H54 (cell line): Measurements from ENCODE around the gene OGDH.
"Not testable (repeated sequence)": the region's sequence is repeated elsewhere in the genome, so short reads cannot be mapped to it uniquely, and the experiment has no call there.

ENCODE experiments used
- DNase-seq: peaks from one replicate; pipeline ENCODE4 v3.0.0; 2011; ENCODE audit warnings: low spot score, mixed read lengths; ENCODE audit not compliant: insufficient read length
- FAIRE-seq: peaks from 3 replicates; lab custom pipeline; 2011; peaks lifted over from hg19 to GRCh38; lab: Jason Lieb, UNC
- POLR2A ChIP-seq: IDR thresholded peaks from 2 replicates; pipeline ENCODE4 v1.6.1; 2011; ENCODE audit warnings: low read depth, mild to moderate bottlenecking, low read length

OGDH gene

DNA sequence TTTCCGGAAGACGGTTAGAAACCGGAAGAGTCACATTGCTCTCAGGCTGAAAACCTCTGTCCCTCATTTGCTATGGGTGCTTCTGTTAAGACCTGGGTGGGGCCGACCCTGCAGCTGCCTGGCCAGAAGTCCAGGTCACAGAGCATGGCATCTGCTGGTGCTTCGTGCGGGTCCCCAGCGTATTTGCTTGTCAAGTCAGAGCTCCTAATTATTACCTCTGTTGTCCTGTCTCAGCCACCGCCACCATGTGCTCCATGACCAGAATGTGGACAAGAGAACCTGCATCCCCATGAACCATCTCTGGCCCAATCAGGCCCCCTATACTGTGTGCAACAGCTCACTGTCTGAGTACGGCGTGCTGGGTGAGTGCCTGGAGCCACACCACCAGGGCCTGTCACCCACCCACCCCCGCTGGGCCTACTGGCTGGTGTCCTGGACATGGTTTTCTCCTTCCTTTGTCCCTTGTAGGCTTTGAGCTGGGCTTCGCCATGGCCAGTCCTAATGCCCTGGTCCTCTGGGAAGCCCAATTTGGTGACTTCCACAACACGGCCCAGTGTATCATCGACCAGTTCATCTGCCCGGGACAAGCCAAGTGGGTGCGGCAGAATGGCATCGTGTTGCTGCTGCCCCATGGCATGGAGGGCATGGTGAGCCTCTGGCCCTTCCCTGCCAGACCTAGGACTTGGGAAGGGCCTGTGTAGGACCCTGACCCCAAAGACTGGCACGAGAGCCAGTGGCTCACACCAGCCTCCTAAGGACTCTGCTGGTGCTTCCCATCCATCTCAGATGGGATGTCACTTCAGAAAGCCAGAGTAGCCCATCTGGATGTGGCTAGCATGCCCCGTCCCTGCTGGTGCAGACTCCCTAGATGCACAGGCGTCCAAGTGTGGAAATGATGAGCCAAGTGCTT, 91.0 kb downstream of the OGDH start:
- DNase-seq = no peak
- no peak for FAIRE-seq
- TF ChIP-seq POLR2A = no peak

GRCh38 chr7:44698046-44698580, 91.7 kb downstream of the OGDH start:
- FAIRE-seq (no peak), DNase-seq (no peak)
- no peak for TF ChIP-seq POLR2A

GRCh38 chr7:44699598-44699997, 93.2 kb downstream of the OGDH start:
- FAIRE-seq, DNase-seq: not testable (repeated sequence)

DNA sequence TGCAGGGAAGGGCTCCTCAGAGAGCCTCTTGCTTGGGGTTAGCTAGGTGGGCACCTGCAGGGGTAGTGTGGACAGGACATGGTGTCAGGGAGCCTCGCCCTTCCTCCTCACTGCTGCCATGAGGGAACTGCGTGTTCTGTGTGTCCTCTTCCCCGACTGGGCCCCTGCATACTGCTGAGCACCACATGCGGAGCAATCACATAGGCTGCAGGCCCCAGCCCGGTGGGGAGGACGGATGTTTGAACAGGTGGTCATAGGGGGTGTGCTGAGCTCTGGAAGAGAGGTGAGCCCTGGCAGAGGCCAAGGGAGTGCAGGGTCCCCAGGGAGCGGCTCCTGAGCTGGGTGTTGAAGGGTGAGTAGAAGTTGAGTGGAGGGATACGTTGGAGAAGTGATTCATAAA, 93.9 kb downstream of the OGDH start:
- TF ChIP-seq POLR2A = no peak
- FAIRE-seq (no peak), DNase-seq (no peak)

- DNase-seq, FAIRE-seq: not testable (repeated sequence)
Measured at GRCh38 chr7:44703391-44703790, 97.0 kb downstream of the OGDH start.

DNA sequence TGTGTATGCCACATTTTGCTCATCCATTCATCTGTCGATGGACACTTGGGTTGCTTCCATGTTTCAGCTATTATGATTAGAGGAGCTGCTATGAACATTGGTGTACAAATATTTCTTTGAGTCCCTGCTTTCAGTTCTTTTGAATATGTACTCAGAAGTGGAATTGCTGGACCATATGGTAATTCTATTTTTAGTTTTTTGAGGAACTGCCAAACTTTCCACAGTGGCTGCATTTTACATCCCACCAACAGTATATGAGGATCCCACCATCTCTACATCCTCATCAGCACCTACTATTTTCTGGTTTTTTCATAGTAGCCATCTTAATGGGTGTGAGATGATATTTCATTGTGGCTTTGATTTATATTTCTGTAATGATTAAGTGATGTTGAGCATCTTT, 97.5 kb downstream of the OGDH start:
- FAIRE-seq = no peak
- TF ChIP-seq POLR2A = no peak
- DNase-seq = no peak

- TF ChIP-seq POLR2A = no peak
- DNase-seq (no peak), FAIRE-seq (no peak)
Measured at GRCh38 chr7:44705434-44705833, 99.0 kb downstream of the OGDH start.

DNA sequence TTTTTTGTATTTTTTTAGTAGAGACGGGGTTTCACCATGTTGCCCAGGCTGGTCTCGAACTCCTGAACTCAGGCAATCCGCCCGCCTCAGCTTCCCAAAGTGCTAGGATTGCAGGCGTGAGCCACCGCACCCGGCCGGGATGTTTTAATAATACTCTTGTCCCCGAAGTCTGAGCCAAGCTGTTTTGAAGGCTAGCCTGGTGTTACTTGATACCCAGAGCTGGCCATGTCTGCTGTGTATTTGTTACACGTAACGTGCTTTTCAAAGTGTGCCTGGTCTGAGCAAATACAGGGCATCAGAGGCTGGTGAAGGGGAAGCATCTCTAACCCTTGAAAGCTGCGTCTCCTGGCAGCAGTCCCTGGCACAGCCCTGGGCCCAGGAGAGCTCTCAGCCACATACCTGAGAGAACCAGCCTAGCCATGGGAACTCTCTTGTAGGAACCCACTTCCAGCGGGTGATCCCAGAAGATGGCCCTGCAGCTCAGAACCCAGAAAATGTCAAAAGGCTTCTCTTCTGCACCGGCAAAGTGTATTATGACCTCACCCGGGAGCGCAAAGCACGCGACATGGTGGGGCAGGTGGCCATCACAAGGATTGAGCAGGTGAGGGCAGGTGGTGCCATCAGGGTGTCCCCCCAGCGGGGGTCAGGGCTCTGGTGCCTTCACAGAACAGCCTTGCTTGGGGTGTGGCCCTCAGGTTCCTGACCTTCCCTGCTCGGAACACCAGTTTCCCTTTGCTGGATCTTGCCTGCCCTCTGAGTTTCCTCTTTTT, 100.5 kb downstream of the OGDH start:
- no peak for DNase-seq
- no peak for FAIRE-seq
- TF ChIP-seq POLR2A = no peak

- no peak for DNase-seq
- no peak for TF ChIP-seq POLR2A
- FAIRE-seq = no peak
Measured at GRCh38 chr7:44707558-44708230, 101.3 kb downstream of the OGDH start.

GRCh38 chr7:44709011-44709915, 102.8 kb downstream of the OGDH start:
- FAIRE-seq (no peak), DNase-seq (no peak)
- TF ChIP-seq POLR2A = 0 out of 2 replicates have a peak, but pooled peaks have one; percentile 10

- no peak for DNase-seq
- FAIRE-seq = no peak
- TF ChIP-seq POLR2A = no peak
Measured at GRCh38 chr7:44709945-44710596, 103.6 kb downstream of the OGDH start.

DNA sequence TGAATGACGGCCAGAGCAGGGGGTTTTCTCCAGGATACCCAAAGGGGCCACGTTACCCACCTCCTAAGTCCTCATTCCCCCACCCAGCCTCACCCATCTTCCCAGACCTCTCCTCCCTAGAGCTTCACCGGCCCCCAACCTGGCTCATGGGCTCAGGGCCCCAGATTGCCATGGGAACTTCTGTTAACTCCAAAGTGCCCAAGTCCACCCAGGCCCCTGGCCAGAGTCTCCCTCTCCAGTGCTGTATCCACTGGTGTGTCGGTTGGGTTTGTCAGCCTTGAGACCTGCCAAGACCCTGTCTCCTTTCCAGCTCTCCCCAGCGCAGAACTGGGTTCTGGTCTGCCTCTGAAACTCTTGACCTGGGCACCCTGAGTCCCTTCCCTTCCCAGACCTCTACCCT, 105.1 kb downstream of the OGDH start:
- DNase-seq (no peak), FAIRE-seq (no peak)
- no peak for TF ChIP-seq POLR2A

- no peak for TF ChIP-seq POLR2A
- FAIRE-seq (no peak), DNase-seq (no peak)
Measured at GRCh38 chr7:44712012-44712411, 105.6 kb downstream of the OGDH start.
